Heart left ventricle (tissue), 16 donors: ENCODE measurements around the gene RSAD2. TPM values are rescaled to one million over a fixed set of nuclear protein-coding genes. Genes with fewer than 3 reads are reported as not detected.
A peak's percentile ranks its signal among the peaks of the same experiment; 100 is the strongest.

Experiments
- ATAC-seq, 4 donors: fragments of 200-7000 bp; cut with Tn5 transposase; one replicate each; pipeline ENCODE4 v1.9.1; 2020 to 2022; ENCODE audit warnings: moderate library complexity in 4 of 4, mild to moderate bottlenecking in 3 of 4, moderate number of reproducible peaks in 1 of 4
- DNase-seq, 5 donors: peaks; one replicate each; pipeline ENCODE4 v3.0.0-alpha.2; 2020
- H3K27ac ChIP-seq, 12 donors: fragments of 200-600 bp; sonication (generic) in 4 of 12; one replicate each; pipeline versions ENCODE4 v1.5.0 to v1.8.0; 2016 to 2022; ENCODE audit warnings: mild to moderate bottlenecking in 2 of 12
- H3K27me3 ChIP-seq, 9 donors: fragments of 200-600 bp; sonication (generic) in 2 of 9; one replicate each; pipeline versions ENCODE4 v1.5.1 to v1.8.0; 2016 to 2022; ENCODE audit warnings: mild to moderate bottlenecking in 3 of 9
- H3K36me3 ChIP-seq, 9 donors: fragments of 200-600 bp; sonication (generic) in 2 of 9; one replicate each; pipeline versions ENCODE4 v1.5.0 to v1.8.0; 2018 to 2022; ENCODE audit warnings: mild to moderate bottlenecking in 2 of 9
- H3K4me1 ChIP-seq, 12 donors: fragments of 200-600 bp; sonication (generic) in 4 of 12; one replicate each; pipeline versions ENCODE4 v1.5.0 to v1.8.0; 2016 to 2022; ENCODE audit warnings: mild to moderate bottlenecking in 3 of 12
- H3K4me3 ChIP-seq, 12 donors: fragments of 200-600 bp; sonication (generic) in 4 of 12; one replicate each; pipeline versions ENCODE4 v1.5.0 to v1.8.0; 2017 to 2022; ENCODE audit warnings: mild to moderate bottlenecking in 9 of 12, moderate library complexity in 4 of 12
- H3K9me3 ChIP-seq, 12 donors: fragments of 200-600 bp; sonication (generic) in 4 of 12; one replicate each; pipeline versions ENCODE4 v1.5.0 to v1.8.0; 2016 to 2022; ENCODE audit warnings: mild to moderate bottlenecking in 1 of 12
- POLR2A ChIP-seq, 2 donors: fragments of 450-650 bp; IDR thresholded peaks; one replicate each; pipeline ENCODE4 v1.6.1; 2017; ENCODE audit warnings: antibody characterized with exemption in 2 of 2, mild to moderate bottlenecking in 2 of 2, moderate library complexity in 2 of 2
- WGBS, 4 donors: extraction: QIAGEN DNeasy Blood & Tissue Kit in 2 of 4; methylation state at CpG; one replicate each; pipeline versions ENCODE4 v1.1.5 to v1.1.7; 2013 to 2018; 5-methylcytosine and 5-hydroxymethylcytosine counted together
- intact Hi-C, 10 donors: fragments of 100-400 bp; cut with DNase I; formaldehyde crosslinking; loops; one replicate each; pipeline versions ENCODE4 v1.11.1 to v1.14.2; 2022
- polyA plus RNA-seq, 2 donors: library from polyadenylated mRNA; stranded (reverse); fragments of 200-250 nt; gene quantifications; one replicate each; pipeline ENCODE4 v1.2.3, GENCODE V29; 2013
- total RNA-seq, 9 donors: library from RNA; depleted of rRNA in 2 of 9; stranded (reverse); fragments of >200 nt in 2 of 9; fragmentation: NEBNext Ultra II Directional in 3 of 9; extraction: Animal tissue kit (Norgen Biotek cat#: 25700) in 3 of 9; gene quantifications; one replicate each; pipeline versions ENCODE4 v1.1.0 to v1.2.4, GENCODE V29; 2016 to 2023
- TF ChIP-seq, protein P1 (sequence below), 12 donors: fragments of 200-600 bp; sonication (generic) in 4 of 12; IDR thresholded peaks; one replicate each; pipeline versions ENCODE4 v1.5.0 to v1.8.0; 2018 to 2022; ENCODE audit warnings: antibody characterized with exemption in 12 of 12, mild to moderate bottlenecking in 5 of 12
- donor health status: ischemic (EF 13 %, LVEDD 7.1; RV severe dilation, severe dysfunction).
- donor health status: healthy with polysubstance abuse.
- donor health status: DM: no; HTN: yes; CAD: no.
- donor health status: DM: no; HTN: no; CAD: no.
- donor health status: ischemic (EF 25% LVEDD 6.9; RV normal size, moderate dysfunction).
- donor health status: ischemic (EF 25% LVEDD 5.7; RV mildly dilated, moderate dysfunction).
- donor health status: healthy.
- donor health status: DM: yes; HTN: yes; CAD: no.
- donor health status: ischemic (EF 35%, LVEDD 5.7; RV mildly dilated, moderate dysfunction).
- donor health status: nonischemic (EF 11% LVEDD 7.7; RV severe dilation, severe dysfunction).
- donor health status: DM: yes; HTN: yes; CAD: no.
- donor health status: PGD.
- donor health status: ischemic (EF 29% LVEDD 5.4; RV normal size, mild dysfunction).
- donor health status: nonischemic (EF 23%, LVEDD 6.1; RV moderate dilation, normal function).

Gene RSAD2
- total and polyA plus RNA-seq, 11 donors = 1.2 to 18.0 (median 4.7) TPM

GRCh38 chr2:6941299-6942046 is 63.9 kb downstream of the RSAD2 start:
- intact Hi-C loops = no loop called here
- ATAC-seq (no peak), DNase-seq (no peak)
- H3K27ac ChIP-seq = peak overlapping the region in 1 of 12 donors; percentile 27
- TF ChIP-seq, protein P1, sequence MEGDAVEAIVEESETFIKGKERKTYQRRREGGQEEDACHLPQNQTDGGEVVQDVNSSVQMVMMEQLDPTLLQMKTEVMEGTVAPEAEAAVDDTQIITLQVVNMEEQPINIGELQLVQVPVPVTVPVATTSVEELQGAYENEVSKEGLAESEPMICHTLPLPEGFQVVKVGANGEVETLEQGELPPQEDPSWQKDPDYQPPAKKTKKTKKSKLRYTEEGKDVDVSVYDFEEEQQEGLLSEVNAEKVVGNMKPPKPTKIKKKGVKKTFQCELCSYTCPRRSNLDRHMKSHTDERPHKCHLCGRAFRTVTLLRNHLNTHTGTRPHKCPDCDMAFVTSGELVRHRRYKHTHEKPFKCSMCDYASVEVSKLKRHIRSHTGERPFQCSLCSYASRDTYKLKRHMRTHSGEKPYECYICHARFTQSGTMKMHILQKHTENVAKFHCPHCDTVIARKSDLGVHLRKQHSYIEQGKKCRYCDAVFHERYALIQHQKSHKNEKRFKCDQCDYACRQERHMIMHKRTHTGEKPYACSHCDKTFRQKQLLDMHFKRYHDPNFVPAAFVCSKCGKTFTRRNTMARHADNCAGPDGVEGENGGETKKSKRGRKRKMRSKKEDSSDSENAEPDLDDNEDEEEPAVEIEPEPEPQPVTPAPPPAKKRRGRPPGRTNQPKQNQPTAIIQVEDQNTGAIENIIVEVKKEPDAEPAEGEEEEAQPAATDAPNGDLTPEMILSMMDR (IDR thresholded peaks at IDR 0.05) = no peak
- no peak for TF ChIP-seq POLR2A (IDR thresholded peaks at IDR 0.05)
- no peak overlapping the region for H3K4me3 ChIP-seq
- no peaks in the 10 kb centered on the region for H3K9me3 ChIP-seq
- peaks cover 0 to 35% (median 18%) of the 10 kb centered on the region in 9 donors for H3K36me3 ChIP-seq
- WGBS, 4 donors = 91 to 97% (median 95%) methylated on average over 10 of the region's 10 CpGs
- peaks cover 0 to 38% (median 0%) of the 10 kb centered on the region in 12 donors for H3K4me1 ChIP-seq
- no peaks in the 10 kb centered on the region for H3K27me3 ChIP-seq

DNA sequence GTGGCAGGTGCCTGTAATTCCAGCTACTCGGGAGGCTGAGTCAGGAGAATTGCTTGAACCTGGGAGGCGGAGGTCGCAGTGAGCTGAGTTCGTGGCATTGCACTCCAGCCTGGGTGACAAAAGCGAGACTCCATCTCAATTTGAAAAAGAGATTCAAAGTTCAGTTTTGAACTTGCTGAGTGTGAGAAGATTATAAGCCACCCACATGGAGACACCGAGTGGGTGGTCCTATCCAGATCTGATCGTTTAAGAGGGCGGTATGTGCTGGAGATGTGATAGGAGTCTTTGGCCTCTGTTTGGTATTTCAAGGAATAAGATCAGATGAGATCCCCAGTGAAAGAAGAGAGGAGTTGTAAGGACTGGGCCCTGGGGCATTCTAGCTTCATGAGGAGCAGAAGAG is 65.3 kb downstream of the RSAD2 start:
- no peaks in the 10 kb centered on the region for H3K27me3 ChIP-seq
- H3K4me3 ChIP-seq = no peak overlapping the region
- 85 to 96% (median 92%) methylated on average over 8 of the region's 8 CpGs for WGBS, 4 donors
- no peak overlapping the region for H3K27ac ChIP-seq
- intact Hi-C loops = no loop called here
- H3K36me3 ChIP-seq = peaks cover 0 to 35% (median 18%) of the 10 kb centered on the region in 9 donors
- TF ChIP-seq POLR2A (IDR thresholded peaks at IDR 0.05) = no peak
- TF ChIP-seq, protein P1 (IDR thresholded peaks at IDR 0.05) = no peak
- H3K4me1 ChIP-seq = peaks cover 0 to 33% (median 2%) of the 10 kb centered on the region in 12 donors
- H3K9me3 ChIP-seq = no peaks in the 10 kb centered on the region
- ATAC-seq (no peak), DNase-seq (no peak)

DNA sequence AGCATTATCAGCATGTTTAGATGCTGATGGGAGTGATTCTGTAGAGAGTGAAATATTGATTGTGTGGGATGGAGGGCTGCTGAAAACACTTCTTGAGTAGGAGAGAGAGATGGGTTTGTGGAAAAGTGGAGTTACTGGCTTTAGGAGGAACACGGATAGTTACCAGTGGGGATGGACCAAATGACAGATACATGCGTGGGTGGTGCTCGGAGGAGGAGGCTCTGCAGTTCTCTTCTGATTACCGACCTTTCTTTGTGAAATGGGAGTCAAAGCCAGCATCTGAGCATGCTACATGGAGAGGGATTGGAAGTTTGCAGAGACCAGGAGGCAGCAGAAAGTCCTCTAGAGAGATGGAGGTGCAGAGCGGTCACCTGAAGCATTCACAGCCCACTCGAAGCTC is 65.9 kb downstream of the RSAD2 start:
- TF ChIP-seq POLR2A (IDR thresholded peaks at IDR 0.05) = no peak
- TF ChIP-seq, protein P1 (IDR thresholded peaks at IDR 0.05) = no peak
- peaks cover 0 to 35% (median 18%) of the 10 kb centered on the region in 9 donors for H3K36me3 ChIP-seq
- no peak overlapping the region for H3K27ac ChIP-seq
- DNase-seq (no peak), ATAC-seq (no peak)
- intact Hi-C loops = no loop called here
- no peaks in the 10 kb centered on the region for H3K27me3 ChIP-seq
- H3K4me3 ChIP-seq = no peak overlapping the region
- WGBS, 4 donors = 86 to 90% (median 89%) methylated on average over 6 of the region's 6 CpGs
- H3K9me3 ChIP-seq = no peaks in the 10 kb centered on the region
- peaks cover 0 to 39% (median 9%) of the 10 kb centered on the region in 12 donors for H3K4me1 ChIP-seq

GRCh38 chr2:6943971-6944370 is 66.4 kb downstream of the RSAD2 start:
- H3K4me1 ChIP-seq = peaks cover 0 to 42% (median 10%) of the 10 kb centered on the region in 12 donors
- no peaks in the 10 kb centered on the region for H3K9me3 ChIP-seq
- H3K27ac ChIP-seq = peak overlapping the region in 3 of 12 donors; percentile 27 to 71 (median 62)
- intact Hi-C loops = no loop called here
- DNase-seq (no peak), ATAC-seq (no peak)
- TF ChIP-seq, protein P1 (IDR thresholded peaks at IDR 0.05) = no peak
- no peak for TF ChIP-seq POLR2A (IDR thresholded peaks at IDR 0.05)
- peaks cover 0 to 35% (median 18%) of the 10 kb centered on the region in 9 donors for H3K36me3 ChIP-seq
- H3K4me3 ChIP-seq = no peak overlapping the region
- H3K27me3 ChIP-seq = no peaks in the 10 kb centered on the region
- WGBS, 4 donors = 94 to 98% (median 96%) methylated on average over 8 of the region's 8 CpGs
